ENCODE data around the gene UVRAG. TPM values are rescaled to one million over a fixed set of nuclear protein-coding genes. Genes with fewer than 3 reads are reported as not detected.

Gene UVRAG
- total and polyA plus RNA-seq, 2 of the 13 experiments (the other 11 are each of a cell fraction or from before 2014, with no cell fraction given), result 9.7 to 17.3 TPM

DNA sequence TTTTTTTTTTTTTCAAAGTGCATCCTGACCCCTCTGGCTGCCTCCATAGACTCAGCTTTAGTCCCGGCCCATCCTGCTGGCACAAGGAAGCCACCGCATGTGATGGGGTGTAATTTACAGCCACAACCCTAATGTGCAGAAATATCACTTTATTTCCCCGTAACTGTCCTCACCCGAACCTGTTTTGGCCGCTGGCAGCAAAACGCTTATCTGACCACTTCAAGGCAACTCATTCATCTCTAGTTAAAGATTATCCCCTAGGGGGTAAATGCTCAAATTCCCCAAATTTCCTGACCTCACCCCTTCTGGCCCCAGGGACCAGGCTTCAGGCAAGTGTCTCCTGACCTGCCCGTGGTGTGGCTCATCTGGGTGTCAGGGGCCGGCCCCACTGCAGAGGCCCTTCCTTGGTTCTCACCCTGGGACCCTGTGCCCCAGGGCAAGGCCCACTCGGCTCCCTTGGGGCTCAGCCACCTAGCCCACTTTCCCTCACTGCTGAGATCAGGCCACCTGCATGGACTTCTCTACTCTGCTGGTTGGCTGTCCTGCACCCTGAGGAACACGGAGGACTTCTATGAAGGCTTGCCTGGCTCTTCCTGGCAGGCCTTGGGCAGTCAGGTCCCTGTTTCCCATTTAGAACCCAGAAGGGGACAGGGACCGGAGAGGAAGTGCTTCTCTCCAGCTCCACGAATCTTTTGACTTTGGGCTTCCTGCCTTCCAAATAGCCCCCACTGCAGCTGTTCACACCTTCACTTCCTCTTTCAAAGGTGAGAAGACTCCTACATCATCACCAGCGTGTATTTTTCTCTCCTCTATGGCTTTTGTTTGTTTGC, 337.9 kb downstream of the UVRAG start (continued):
- TF ChIP-seq SMAD3 (CRISPR knock-in tag; IDR thresholded peaks at IDR 0.05) (no peak), SALL1 (CRISPR knock-in tag; IDR thresholded peaks at IDR 0.05) (peak; percentile 14; the same call in 1 of the 2 replicates), CREB1 (IDR thresholded peaks at IDR 0.05) (no peak), CREB1 (CRISPR knock-in tag; IDR thresholded peaks at IDR 0.05) (no peak), KLF11 (CRISPR knock-in tag; IDR thresholded peaks at IDR 0.05) (no peak; the same call in 1 of the 2 replicates), ZNF550 (CRISPR knock-in tag; IDR thresholded peaks at IDR 0.05; ENCODE audit: borderline replicate concordance) (no peak), TAF1 (CRISPR knock-in tag; IDR thresholded peaks at IDR 0.05) (no peak), FOXK1 (CRISPR knock-in tag; IDR thresholded peaks at IDR 0.05; ENCODE audit: borderline replicate concordance, low read depth) (0 out of 2 replicates have a peak, but pooled peaks have one; percentile 7), FOXJ3 (CRISPR knock-in tag; IDR thresholded peaks at IDR 0.05; ENCODE audit: borderline replicate concordance) (no peak), ZNF781 (CRISPR knock-in tag; IDR thresholded peaks at IDR 0.05; ENCODE audit: borderline replicate concordance, not compliant biosample characterization) (no peak)
- TF ChIP-seq, protein P1, sequence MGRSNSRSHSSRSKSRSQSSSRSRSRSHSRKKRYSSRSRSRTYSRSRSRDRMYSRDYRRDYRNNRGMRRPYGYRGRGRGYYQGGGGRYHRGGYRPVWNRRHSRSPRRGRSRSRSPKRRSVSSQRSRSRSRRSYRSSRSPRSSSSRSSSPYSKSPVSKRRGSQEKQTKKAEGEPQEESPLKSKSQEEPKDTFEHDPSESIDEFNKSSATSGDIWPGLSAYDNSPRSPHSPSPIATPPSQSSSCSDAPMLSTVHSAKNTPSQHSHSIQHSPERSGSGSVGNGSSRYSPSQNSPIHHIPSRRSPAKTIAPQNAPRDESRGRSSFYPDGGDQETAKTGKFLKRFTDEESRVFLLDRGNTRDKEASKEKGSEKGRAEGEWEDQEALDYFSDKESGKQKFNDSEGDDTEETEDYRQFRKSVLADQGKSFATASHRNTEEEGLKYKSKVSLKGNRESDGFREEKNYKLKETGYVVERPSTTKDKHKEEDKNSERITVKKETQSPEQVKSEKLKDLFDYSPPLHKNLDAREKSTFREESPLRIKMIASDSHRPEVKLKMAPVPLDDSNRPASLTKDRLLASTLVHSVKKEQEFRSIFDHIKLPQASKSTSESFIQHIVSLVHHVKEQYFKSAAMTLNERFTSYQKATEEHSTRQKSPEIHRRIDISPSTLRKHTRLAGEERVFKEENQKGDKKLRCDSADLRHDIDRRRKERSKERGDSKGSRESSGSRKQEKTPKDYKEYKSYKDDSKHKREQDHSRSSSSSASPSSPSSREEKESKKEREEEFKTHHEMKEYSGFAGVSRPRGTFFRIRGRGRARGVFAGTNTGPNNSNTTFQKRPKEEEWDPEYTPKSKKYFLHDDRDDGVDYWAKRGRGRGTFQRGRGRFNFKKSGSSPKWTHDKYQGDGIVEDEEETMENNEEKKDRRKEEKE (IDR thresholded peaks at IDR 0.05), result no peak
- TF ChIP-seq, protein P2, sequence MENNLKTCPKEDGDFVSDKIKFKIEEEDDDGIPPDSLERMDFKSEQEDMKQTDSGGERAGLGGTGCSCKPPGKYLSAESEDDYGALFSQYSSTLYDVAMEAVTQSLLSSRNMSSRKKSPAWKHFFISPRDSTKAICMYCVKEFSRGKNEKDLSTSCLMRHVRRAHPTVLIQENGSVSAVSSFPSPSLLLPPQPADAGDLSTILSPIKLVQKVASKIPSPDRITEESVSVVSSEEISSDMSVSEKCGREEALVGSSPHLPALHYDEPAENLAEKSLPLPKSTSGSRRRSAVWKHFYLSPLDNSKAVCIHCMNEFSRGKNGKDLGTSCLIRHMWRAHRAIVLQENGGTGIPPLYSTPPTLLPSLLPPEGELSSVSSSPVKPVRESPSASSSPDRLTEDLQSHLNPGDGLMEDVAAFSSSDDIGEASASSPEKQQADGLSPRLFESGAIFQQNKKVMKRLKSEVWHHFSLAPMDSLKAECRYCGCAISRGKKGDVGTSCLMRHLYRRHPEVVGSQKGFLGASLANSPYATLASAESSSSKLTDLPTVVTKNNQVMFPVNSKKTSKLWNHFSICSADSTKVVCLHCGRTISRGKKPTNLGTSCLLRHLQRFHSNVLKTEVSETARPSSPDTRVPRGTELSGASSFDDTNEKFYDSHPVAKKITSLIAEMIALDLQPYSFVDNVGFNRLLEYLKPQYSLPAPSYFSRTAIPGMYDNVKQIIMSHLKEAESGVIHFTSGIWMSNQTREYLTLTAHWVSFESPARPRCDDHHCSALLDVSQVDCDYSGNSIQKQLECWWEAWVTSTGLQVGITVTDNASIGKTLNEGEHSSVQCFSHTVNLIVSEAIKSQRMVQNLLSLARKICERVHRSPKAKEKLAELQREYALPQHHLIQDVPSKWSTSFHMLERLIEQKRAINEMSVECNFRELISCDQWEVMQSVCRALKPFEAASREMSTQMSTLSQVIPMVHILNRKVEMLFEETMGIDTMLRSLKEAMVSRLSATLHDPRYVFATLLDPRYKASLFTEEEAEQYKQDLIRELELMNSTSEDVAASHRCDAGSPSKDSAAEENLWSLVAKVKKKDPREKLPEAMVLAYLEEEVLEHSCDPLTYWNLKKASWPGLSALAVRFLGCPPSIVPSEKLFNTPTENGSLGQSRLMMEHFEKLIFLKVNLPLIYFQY (CRISPR knock-in tag; IDR thresholded peaks at IDR 0.05; ENCODE audit: borderline replicate concordance), result no peak; the same call in 1 of the 2 replicates
- TF ChIP-seq, protein P3, sequence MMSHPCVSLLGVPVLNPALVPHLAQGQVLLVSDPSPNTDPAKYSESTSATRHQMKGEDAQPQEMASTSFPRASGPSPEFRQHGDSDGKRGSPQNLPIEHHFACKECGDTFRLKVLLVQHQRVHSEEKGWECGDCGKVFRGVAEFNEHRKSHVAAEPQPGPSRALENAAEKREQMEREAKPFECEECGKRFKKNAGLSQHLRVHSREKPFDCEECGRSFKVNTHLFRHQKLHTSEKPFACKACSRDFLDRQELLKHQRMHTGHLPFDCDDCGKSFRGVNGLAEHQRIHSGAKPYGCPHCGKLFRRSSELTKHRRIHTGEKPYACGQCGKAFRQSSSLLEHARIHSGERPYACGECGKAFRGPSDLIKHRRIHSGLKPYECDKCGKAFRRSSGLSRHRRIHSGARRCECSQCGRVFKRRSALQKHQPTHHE (CRISPR knock-in tag; IDR thresholded peaks at IDR 0.05; ENCODE audit: borderline replicate concordance), result 0 out of 2 replicates have a peak, but pooled peaks have one; percentile 38
- TF ChIP-seq, protein P4, sequence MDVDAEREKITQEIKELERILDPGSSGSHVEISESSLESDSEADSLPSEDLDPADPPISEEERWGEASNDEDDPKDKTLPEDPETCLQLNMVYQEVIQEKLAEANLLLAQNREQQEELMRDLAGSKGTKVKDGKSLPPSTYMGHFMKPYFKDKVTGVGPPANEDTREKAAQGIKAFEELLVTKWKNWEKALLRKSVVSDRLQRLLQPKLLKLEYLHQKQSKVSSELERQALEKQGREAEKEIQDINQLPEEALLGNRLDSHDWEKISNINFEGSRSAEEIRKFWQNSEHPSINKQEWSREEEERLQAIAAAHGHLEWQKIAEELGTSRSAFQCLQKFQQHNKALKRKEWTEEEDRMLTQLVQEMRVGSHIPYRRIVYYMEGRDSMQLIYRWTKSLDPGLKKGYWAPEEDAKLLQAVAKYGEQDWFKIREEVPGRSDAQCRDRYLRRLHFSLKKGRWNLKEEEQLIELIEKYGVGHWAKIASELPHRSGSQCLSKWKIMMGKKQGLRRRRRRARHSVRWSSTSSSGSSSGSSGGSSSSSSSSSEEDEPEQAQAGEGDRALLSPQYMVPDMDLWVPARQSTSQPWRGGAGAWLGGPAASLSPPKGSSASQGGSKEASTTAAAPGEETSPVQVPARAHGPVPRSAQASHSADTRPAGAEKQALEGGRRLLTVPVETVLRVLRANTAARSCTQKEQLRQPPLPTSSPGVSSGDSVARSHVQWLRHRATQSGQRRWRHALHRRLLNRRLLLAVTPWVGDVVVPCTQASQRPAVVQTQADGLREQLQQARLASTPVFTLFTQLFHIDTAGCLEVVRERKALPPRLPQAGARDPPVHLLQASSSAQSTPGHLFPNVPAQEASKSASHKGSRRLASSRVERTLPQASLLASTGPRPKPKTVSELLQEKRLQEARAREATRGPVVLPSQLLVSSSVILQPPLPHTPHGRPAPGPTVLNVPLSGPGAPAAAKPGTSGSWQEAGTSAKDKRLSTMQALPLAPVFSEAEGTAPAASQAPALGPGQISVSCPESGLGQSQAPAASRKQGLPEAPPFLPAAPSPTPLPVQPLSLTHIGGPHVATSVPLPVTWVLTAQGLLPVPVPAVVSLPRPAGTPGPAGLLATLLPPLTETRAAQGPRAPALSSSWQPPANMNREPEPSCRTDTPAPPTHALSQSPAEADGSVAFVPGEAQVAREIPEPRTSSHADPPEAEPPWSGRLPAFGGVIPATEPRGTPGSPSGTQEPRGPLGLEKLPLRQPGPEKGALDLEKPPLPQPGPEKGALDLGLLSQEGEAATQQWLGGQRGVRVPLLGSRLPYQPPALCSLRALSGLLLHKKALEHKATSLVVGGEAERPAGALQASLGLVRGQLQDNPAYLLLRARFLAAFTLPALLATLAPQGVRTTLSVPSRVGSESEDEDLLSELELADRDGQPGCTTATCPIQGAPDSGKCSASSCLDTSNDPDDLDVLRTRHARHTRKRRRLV (CRISPR knock-in tag; IDR thresholded peaks at IDR 0.05), result no peak

All from HepG2 (cell line).